K562 (cell line): ENCODE results near the gene GLYAT. TPM values are rescaled to one million over a fixed set of nuclear protein-coding genes. Genes with fewer than 3 reads are reported as not detected.

Source experiments
- AFF1 ChIP-seq, 2 experiments: fragments of 450-650 bp; IDR thresholded peaks; 2 replicates each; pipeline ENCODE4 v1.6.1; 2018; ENCODE audit warnings: mild to moderate bottlenecking in 2 of 2, low read depth in 1 of 2; ENCODE audit not compliant: partially characterized antibody in 2 of 2
- CREB3L1 ChIP-seq: fragments of 450-650 bp; IDR thresholded peaks from 2 replicates; pipeline ENCODE4 v1.6.1; 2014; ENCODE audit warnings: low read depth, mild to moderate bottlenecking, moderate library complexity, borderline replicate concordance
- DACH1 ChIP-seq: fragments of 450-650 bp; IDR thresholded peaks from 2 replicates; pipeline ENCODE4 v1.6.1; 2018; ENCODE audit not compliant: partially characterized antibody
- HDAC2 ChIP-seq: fragments of 450-650 bp; IDR thresholded peaks from 2 replicates; pipeline ENCODE4 v1.6.1; 2016; ENCODE audit warnings: mild to moderate bottlenecking
- HEY1 ChIP-seq: fragments of 250-450 bp; sonication (Bioruptor Pico); IDR thresholded peaks from 2 replicates; pipeline ENCODE4 v1.5.0; 2020; ENCODE audit warnings: mild to moderate bottlenecking, moderate library complexity, borderline replicate concordance
- NCOR1 ChIP-seq: fragments of 450-650 bp; IDR thresholded peaks from 2 replicates; pipeline ENCODE4 v1.6.1; 2016; ENCODE audit warnings: mild to moderate bottlenecking, moderate library complexity
- NR2C1 ChIP-seq, 2 experiments: fragments of 450-650 bp; IDR thresholded peaks; 2 replicates each; pipeline ENCODE4 v1.6.1; 2017; ENCODE audit warnings: mild to moderate bottlenecking in 2 of 2, antibody characterized with exemption in 1 of 2, inconsistent platforms in 1 of 2, missing compliant biosample characterization in 1 of 2, missing genetic modification characterization in 1 of 2
- PKNOX1 ChIP-seq: fragments of 450-650 bp; IDR thresholded peaks from 2 replicates; pipeline ENCODE4 v1.6.1; 2016
- POLR2AphosphoS5 ChIP-seq: IDR thresholded peaks from 2 replicates; pipeline ENCODE4 v1.6.1; 2011; ENCODE audit warnings: mild to moderate bottlenecking, low read depth, low read length, moderate library complexity; ENCODE audit not compliant: control insufficient read depth, insufficient read depth
- POLR2H ChIP-seq: IDR thresholded peaks from 2 replicates; pipeline ENCODE4 v1.6.1; 2016; ENCODE audit warnings: missing genetic modification characterization, low read depth, mild to moderate bottlenecking, control low read depth, missing compliant biosample characterization, moderate library complexity
- RAD51 ChIP-seq: fragments of 450-650 bp; IDR thresholded peaks from 2 replicates; pipeline ENCODE4 v1.7.1; 2016; ENCODE audit warnings: low read depth, mild to moderate bottlenecking, borderline replicate concordance
- RERE ChIP-seq: sonication (generic); formaldehyde crosslinking; IDR thresholded peaks from 2 replicates; pipeline ENCODE4 v1.8.0; 2023; ENCODE audit warnings: missing genetic modification reagents, mild to moderate bottlenecking, borderline replicate concordance
- USF1 ChIP-seq: sonication (generic); formaldehyde crosslinking; IDR thresholded peaks from 2 replicates; pipeline ENCODE4 v1.9.0; 2022; ENCODE audit warnings: mild to moderate bottlenecking, missing genetic modification reagents
- polyA plus RNA-seq, 8 experiments: library from polyadenylated mRNA; depleted of rRNA in 4 of 8; stranded (reverse) in 5 of 8; unstranded in 3 of 8; fragments of >200 nt; fragmentation: Nextera tagmentation in 2 of 8; fragmentation: Illumina TruSeq in 1 of 8; extraction: Ambion mirVana in 2 of 8; extraction: Trizol in 1 of 8; gene quantifications; 2 replicates each; pipeline versions ENCODE4 v1.2.1 to v1.2.3, GENCODE V29; 2011 to 2014; ENCODE audit warnings: inconsistent platforms in 1 of 8, missing spikeins in 1 of 8
- total RNA-seq, 7 experiments: library from RNA; depleted of rRNA in 6 of 7; stranded (reverse); fragments of >200 nt in 6 of 7; fragmentation: Illumina TruSeq in 2 of 7; extraction: Trizol in 2 of 7; gene quantifications; 2 replicates each; pipeline versions ENCODE4 v1.2.1 to v1.2.3, GENCODE V29; 2011 to 2021; ENCODE audit warnings: low replicate concordance in 1 of 7

GLYAT gene
- total and polyA plus RNA-seq, 9 of the 15 experiments (the other 6 are each of a cell fraction or from before 2014, with no cell fraction given) = not detected

- TF ChIP-seq AFF1 (IDR thresholded peaks at IDR 0.05; ENCODE audit: low read depth in 1 of 2, partially characterized antibody in 2 of 2) (no peak), POLR2AphosphoS5 (peak; percentile 49; the same call in 1 of the 2 replicates), RERE (CRISPR knock-in tag) (no peak), PKNOX1 (peak; percentile 62), DACH1 (peak; percentile 47), HEY1 (CRISPR knock-in tag) (no peak), HDAC2 (peak; percentile 68; the same call in 1 of the 2 replicates), NCOR1 (peak; percentile 72), USF1 (CRISPR knock-in tag) (peak; percentile 54; the same call in 1 of the 2 replicates), CREB3L1 (no peak), NR2C1 (IDR thresholded peaks at IDR 0.05) (no peak), NR2C1 (tag; IDR thresholded peaks at IDR 0.05) (peak; percentile 26; the same call in 1 of the 2 replicates), RAD51 (peak; percentile 76), POLR2H (tag) (no peak)
These were observed 4.9 kb downstream of the GLYAT start (continued) for GRCh38 chr11:58726737-58727414.
